HEK293 (cell line): ENCODE data around the gene EHD1.

Experiments used
- CTCF ChIA-PET: fragments of 350-600 bp; formaldehyde crosslinking; extraction: SDS; loops from one replicate; lab custom pipeline; 2021; ENCODE audit warnings: antibody characterized with exemption; lab: Yijun Ruan, JAX
- POLR2A ChIA-PET: fragments of 300-600 bp; formaldehyde crosslinking; extraction: SDS; loops from one replicate; lab custom pipeline; 2020; ENCODE audit warnings: antibody characterized with exemption, inconsistent platforms; lab: Yijun Ruan, JAX
- H3K27ac ChIP-seq: fragments of 200-500 bp; sonication (Bioruptor generic); 2 replicates; pipeline ENCODE4 v1.5.1; 2014; ENCODE audit warnings: low read depth, low read length, control low read depth, inconsistent platforms; ENCODE audit errors: extremely low read depth
- H3K36me3 ChIP-seq, 2 experiments: fragments of 200-500 bp in 1 of 2; sonication (Bioruptor generic) in 1 of 2; 1 replicate in 1 of 2; 2 replicates in 1 of 2; pipeline ENCODE4 v1.5.1; 2014 to 2017; ENCODE audit warnings: inconsistent platforms in 2 of 2, low read length in 2 of 2; ENCODE audit not compliant: control insufficient read depth in 2 of 2, insufficient read depth in 1 of 2
- H3K4me1 ChIP-seq: fragments of 200-500 bp; sonication (Bioruptor generic); 2 replicates; pipeline ENCODE4 v1.5.1; 2014; ENCODE audit warnings: mild to moderate bottlenecking, low read length, inconsistent platforms; ENCODE audit not compliant: control insufficient read depth, insufficient read depth
- H3K4me3 ChIP-seq: 2 replicates; pipeline ENCODE4 v1.5.1; 2011; ENCODE audit warnings: low read depth, mild to moderate bottlenecking, control low read depth, low read length, moderate library complexity
- H3K9me3 ChIP-seq: fragments of 200-500 bp; sonication (Bioruptor generic); 2 replicates; pipeline ENCODE4 v1.5.1; 2014; ENCODE audit warnings: low read depth, low read length, inconsistent platforms; ENCODE audit not compliant: control insufficient read depth, insufficient read depth
- GLIS2 ChIP-seq: fragments of 450-650 bp; formaldehyde crosslinking; IDR thresholded peaks from 2 replicates; pipeline ENCODE4 v1.5.1; 2016; ENCODE audit warnings: missing biosample characterization, missing genetic modification characterization
- HIC1 ChIP-seq: fragments of 450-650 bp; formaldehyde crosslinking; IDR thresholded peaks from 2 replicates; pipeline ENCODE4 v1.5.1; 2016; ENCODE audit warnings: missing biosample characterization, missing genetic modification characterization
- HOXC10 ChIP-seq: sonication (generic); formaldehyde crosslinking; IDR thresholded peaks from 2 replicates; pipeline ENCODE4 v1.8.1; 2023; ENCODE audit warnings: mild to moderate bottlenecking, missing genetic modification reagents
- HOXD13 ChIP-seq: sonication (generic); formaldehyde crosslinking; IDR thresholded peaks from 2 replicates; pipeline ENCODE4 v1.8.0; 2022; ENCODE audit warnings: missing genetic modification reagents, borderline replicate concordance
- IKZF3 ChIP-seq: fragments of 450-650 bp; IDR thresholded peaks from 2 replicates; pipeline ENCODE4 v1.5.0; 2018; ENCODE audit warnings: missing biosample characterization, mild to moderate bottlenecking, missing genetic modification characterization, moderate library complexity
- KLF16 ChIP-seq: fragments of 450-650 bp; formaldehyde crosslinking; IDR thresholded peaks from 2 replicates; pipeline ENCODE4 v1.5.1; 2017; ENCODE audit warnings: missing biosample characterization, missing genetic modification characterization
- SCRT2 ChIP-seq: fragments of 450-650 bp; formaldehyde crosslinking; IDR thresholded peaks from 2 replicates; pipeline ENCODE4 v1.5.1; 2016; ENCODE audit warnings: missing biosample characterization, missing genetic modification characterization
- SP3 ChIP-seq: fragments of 450-650 bp; formaldehyde crosslinking; IDR thresholded peaks from 2 replicates; pipeline ENCODE4 v1.5.1; 2016; ENCODE audit warnings: missing biosample characterization, missing genetic modification characterization
- ZBTB1 ChIP-seq: fragments of 450-650 bp; formaldehyde crosslinking; IDR thresholded peaks from 2 replicates; pipeline ENCODE4 v1.5.1; 2016; ENCODE audit warnings: missing biosample characterization, missing genetic modification characterization
- ZBTB6 ChIP-seq: fragments of 450-650 bp; formaldehyde crosslinking; IDR thresholded peaks from 2 replicates; pipeline ENCODE4 v1.5.1; 2017; ENCODE audit warnings: missing biosample characterization, missing genetic modification characterization
- ZFP41 ChIP-seq: fragments of 450-650 bp; formaldehyde crosslinking; IDR thresholded peaks from 2 replicates; pipeline ENCODE4 v1.5.1; 2016; ENCODE audit warnings: missing biosample characterization, missing genetic modification characterization, borderline replicate concordance
- ZNF133 ChIP-seq: fragments of 450-650 bp; formaldehyde crosslinking; IDR thresholded peaks from 2 replicates; pipeline ENCODE4 v1.5.1; 2016; ENCODE audit warnings: missing biosample characterization, missing genetic modification characterization
- ZNF211 ChIP-seq: fragments of 450-650 bp; formaldehyde crosslinking; IDR thresholded peaks from 2 replicates; pipeline ENCODE4 v1.5.1; 2016; ENCODE audit warnings: low read depth, missing biosample characterization, missing genetic modification characterization
- ZNF311 ChIP-seq: fragments of 450-650 bp; formaldehyde crosslinking; IDR thresholded peaks from 2 replicates; pipeline ENCODE4 v1.5.1; 2017; ENCODE audit warnings: missing biosample characterization, missing genetic modification characterization, borderline replicate concordance
- ZNF416 ChIP-seq: fragments of 450-650 bp; formaldehyde crosslinking; IDR thresholded peaks from 2 replicates; pipeline ENCODE4 v1.5.1; 2016; ENCODE audit warnings: missing biosample characterization, missing genetic modification characterization
- ZNF776 ChIP-seq: fragments of 450-650 bp; formaldehyde crosslinking; IDR thresholded peaks from 2 replicates; pipeline ENCODE4 v1.5.0; 2017; ENCODE audit warnings: missing biosample characterization, missing genetic modification characterization, borderline replicate concordance
- ZSCAN18 ChIP-seq: fragments of 450-650 bp; formaldehyde crosslinking; IDR thresholded peaks from 2 replicates; pipeline ENCODE4 v1.5.1; 2016; ENCODE audit warnings: missing biosample characterization, missing genetic modification characterization

EHD1 gene

GRCh38 chr11:64834723-64835615 is 43.5 kb downstream of the EHD1 start:
- ChIA-PET POLR2A (interaction anchor here (0.6 to 3.1 kb wide), 3 partner anchors 9 to 855 kb away, joined by 3 to 11 read pairs (median 4); partner anchors contain the start of genes CDC42BPG and SF1), CTCF (interaction anchor here (0.5 to 1.1 kb wide), 6 partner anchors 8 to 414 kb away, joined by 3 to 5 read pairs (median 3); no protein-coding TSS in a partner anchor)
- peaks cover 0 to 24% of the 10 kb centered on the region in 2 experiments; a peak in 1 of 3 replicates for H3K36me3 ChIP-seq
- TF ChIP-seq SCRT2 (peak; percentile 81), ZNF311 (tag by site-specific recombination) (no peak), ZFP41 (tag by site-specific recombination) (no peak), ZNF416 (tag by site-specific recombination) (no peak), ZSCAN18 (no peak), ZNF133 (peak; percentile 42; the same call in 1 of the 2 replicates), GLIS2 (tag by site-specific recombination) (0 out of 2 replicates have a peak, but pooled peaks have one; percentile 22), ZNF776 (tag by site-specific recombination) (no peak), HIC1 (tag by site-specific recombination) (no peak), ZNF211 (no peak), HOXD13 (no peak), ZBTB1 (tag by site-specific recombination) (no peak), HOXC10 (no peak)
- H3K27ac ChIP-seq = no peak overlapping the region
- no peaks in the 10 kb centered on the region for H3K4me1 ChIP-seq
- no peaks in the 10 kb centered on the region for H3K9me3 ChIP-seq
- no peak overlapping the region for H3K4me3 ChIP-seq

- ChIA-PET POLR2A (interaction anchor here (0.6 to 3.1 kb wide), 3 partner anchors 10 to 854 kb away, joined by 3 to 11 read pairs (median 4); partner anchors contain the start of genes CDC42BPG and SF1), CTCF (interaction anchor here (0.6 to 1.1 kb wide), 3 partner anchors 9 to 415 kb away, joined by 3 read pairs; no protein-coding TSS in a partner anchor)
- Histone ChIP-seq H3K27ac (no peak overlapping the region), H3K9me3 (no peaks in the 10 kb centered on the region), H3K4me3 (no peak overlapping the region), H3K36me3 (peaks cover 0 to 21% of the 10 kb centered on the region in 2 experiments; a peak in 1 of 3 replicates), H3K4me1 (no peaks in the 10 kb centered on the region)
- TF ChIP-seq KLF16 (tag by site-specific recombination) = no peak
- peak; percentile 53; the same call in 1 of the 2 replicates for TF ChIP-seq ZBTB6
- no peak for TF ChIP-seq SP3
- no peak for TF ChIP-seq IKZF3
Observed at GRCh38 chr11:64834031-64834722, 44.2 kb downstream of the EHD1 start.
